Neural progenitor cell (in vitro differentiated cells): ENCODE measurements around the gene SIRPA. TPM values are rescaled to one million over a fixed set of nuclear protein-coding genes. Genes with fewer than 3 reads are reported as not detected.
A peak's percentile ranks its signal among the peaks of the same experiment; 100 is the strongest.

ENCODE experiments used
- DNase-seq: peaks from one replicate; pipeline ENCODE4 v3.0.0-alpha.2; 2016; ENCODE audit warnings: low spot score
- H2AFZ ChIP-seq: fragments of 200-600 bp; sonication (generic); replicated peaks from 2 replicates; pipeline ENCODE4 v1.6.1; 2016; ENCODE audit warnings: antibody characterized with exemption
- H3F3A ChIP-seq: fragments of 200-600 bp; sonication (generic); 2 replicates; pipeline ENCODE4 v1.6.1; 2016; ENCODE audit warnings: antibody characterized with exemption, low read depth
- H3K27ac ChIP-seq: fragments of 200-600 bp; sonication (generic); 2 replicates; pipeline ENCODE4 v1.5.1; 2016; ENCODE audit warnings: mild to moderate bottlenecking
- H3K27me3 ChIP-seq: fragments of 200-600 bp; sonication (generic); 2 replicates; pipeline ENCODE4 v1.6.1; 2016; ENCODE audit warnings: mild to moderate bottlenecking, moderate library complexity
- H3K36me3 ChIP-seq: fragments of 200-600 bp; sonication (generic); 2 replicates; pipeline ENCODE4 v1.5.1; 2016
- H3K4me1 ChIP-seq: fragments of 200-600 bp; sonication (generic); 2 replicates; pipeline ENCODE4 v1.6.1; 2016; ENCODE audit warnings: mixed run types
- H3K4me2 ChIP-seq: fragments of 200-600 bp; sonication (generic); 2 replicates; pipeline ENCODE4 v1.6.1; 2016
- H3K4me3 ChIP-seq: fragments of 200-600 bp; sonication (generic); 2 replicates; pipeline ENCODE4 v1.5.1; 2016
- H3K79me2 ChIP-seq: fragments of 200-600 bp; sonication (generic); 2 replicates; pipeline ENCODE4 v1.6.1; 2016; ENCODE audit warnings: low read depth
- H3K9ac ChIP-seq: fragments of 200-600 bp; sonication (generic); 2 replicates; pipeline ENCODE4 v1.6.1; 2016
- H3K9me3 ChIP-seq: fragments of 200-600 bp; sonication (generic); 2 replicates; pipeline ENCODE4 v1.5.1; 2016; ENCODE audit warnings: low read depth
- H4K20me1 ChIP-seq: fragments of 200-600 bp; sonication (generic); 2 replicates; pipeline ENCODE4 v1.6.1; 2016; ENCODE audit warnings: low read depth
- H3K27ac Mint-ChIP-seq: 3 replicates; pipeline ENCODE4 v1.8.0; 2021; ENCODE audit warnings: mixed read lengths
- H3K27me3 Mint-ChIP-seq: 2 replicates; pipeline ENCODE4 v1.8.0; 2022; ENCODE audit warnings: low read depth, mild to moderate bottlenecking, inconsistent platforms, moderate library complexity, mixed read lengths; ENCODE audit not compliant: insufficient read depth
- H3K36me3 Mint-ChIP-seq: 3 replicates; pipeline ENCODE4 v1.8.0; 2021; ENCODE audit warnings: mixed read lengths
- H3K4me1 Mint-ChIP-seq: 3 replicates; pipeline ENCODE4 v1.8.0; 2021; ENCODE audit warnings: mixed read lengths
- H3K4me3 Mint-ChIP-seq: 3 replicates; pipeline ENCODE4 v1.8.0; 2021; ENCODE audit warnings: mild to moderate bottlenecking, moderate library complexity, mixed read lengths
- H3K9me3 Mint-ChIP-seq: 3 replicates; pipeline ENCODE4 v1.8.0; 2020; ENCODE audit warnings: mixed read lengths
- EZH2 ChIP-seq: fragments of 200-600 bp; sonication (generic); IDR thresholded peaks from 2 replicates; pipeline ENCODE4 v1.6.1; 2017; ENCODE audit warnings: antibody characterized with exemption, mild to moderate bottlenecking, moderate library complexity
- EZH2phosphoT487 ChIP-seq: fragments of 200-600 bp; sonication (generic); IDR thresholded peaks from 2 replicates; pipeline ENCODE4 v1.6.1; 2017; ENCODE audit warnings: antibody characterized with exemption
- total RNA-seq: library from RNA; depleted of rRNA; stranded (reverse); fragments of >200 nt; gene quantifications from 2 replicates; pipeline ENCODE4 v1.2.3, GENCODE V29; 2015; ENCODE audit warnings: low replicate concordance
- TF ChIP-seq, protein P1 (sequence below): fragments of 200-600 bp; sonication (generic); IDR thresholded peaks from 2 replicates; pipeline ENCODE4 v1.5.1; 2017; ENCODE audit warnings: antibody characterized with exemption, mild to moderate bottlenecking

The SIRPA gene
- total RNA-seq, 1 donor from 2014 or later, result 5.1 TPM

DNA sequence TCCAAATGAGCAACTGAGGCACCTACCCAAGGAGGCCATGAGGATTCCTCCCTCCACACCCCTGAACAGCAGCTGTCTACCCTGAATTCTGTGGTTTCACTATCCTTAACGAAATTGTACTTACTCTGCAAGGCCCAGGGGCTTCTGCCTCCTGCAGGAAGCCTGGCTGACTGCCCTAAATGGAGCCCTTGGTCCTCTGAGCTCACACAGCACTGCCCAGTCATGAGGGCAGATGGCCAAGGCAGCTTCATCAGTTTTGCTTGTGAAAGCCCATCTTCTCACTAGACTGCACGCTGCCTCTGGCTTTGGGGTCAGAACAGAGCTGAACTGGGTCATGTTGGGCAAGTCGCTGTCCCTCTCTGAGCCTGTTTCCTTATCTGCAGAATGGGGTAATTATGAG lies 26.4 kb upstream of the SIRPA start:
- Mint-ChIP-seq H3K27ac (no peak overlapping the region), H3K4me1 (peaks cover 14% of the 10 kb centered on the region), H3K27me3 (peaks cover 10% of the 10 kb centered on the region), H3K4me3 (no peak overlapping the region), H3K9me3 (no peaks in the 10 kb centered on the region), H3K36me3 (no peaks in the 10 kb centered on the region)
- no peak overlapping the region for H3K9ac ChIP-seq
- no peak overlapping the region for H2AFZ ChIP-seq
- no peaks in the 10 kb centered on the region for H3K9me3 ChIP-seq
- DNase-seq, result no peak
- no peaks in the 10 kb centered on the region for H3F3A ChIP-seq
- H3K4me2 ChIP-seq, result no peak overlapping the region
- no peaks in the 10 kb centered on the region for H3K79me2 ChIP-seq
- no peak overlapping the region for H3K27ac ChIP-seq
- H3K4me1 ChIP-seq, result no peaks in the 10 kb centered on the region
- H3K27me3 ChIP-seq, result no peaks in the 10 kb centered on the region
- no peaks in the 10 kb centered on the region for H3K36me3 ChIP-seq
- H4K20me1 ChIP-seq, result no peaks in the 10 kb centered on the region
- H3K4me3 ChIP-seq, result no peak overlapping the region
- TF ChIP-seq EZH2phosphoT487, result no peak
- TF ChIP-seq EZH2, result no peak
- TF ChIP-seq, protein P1, sequence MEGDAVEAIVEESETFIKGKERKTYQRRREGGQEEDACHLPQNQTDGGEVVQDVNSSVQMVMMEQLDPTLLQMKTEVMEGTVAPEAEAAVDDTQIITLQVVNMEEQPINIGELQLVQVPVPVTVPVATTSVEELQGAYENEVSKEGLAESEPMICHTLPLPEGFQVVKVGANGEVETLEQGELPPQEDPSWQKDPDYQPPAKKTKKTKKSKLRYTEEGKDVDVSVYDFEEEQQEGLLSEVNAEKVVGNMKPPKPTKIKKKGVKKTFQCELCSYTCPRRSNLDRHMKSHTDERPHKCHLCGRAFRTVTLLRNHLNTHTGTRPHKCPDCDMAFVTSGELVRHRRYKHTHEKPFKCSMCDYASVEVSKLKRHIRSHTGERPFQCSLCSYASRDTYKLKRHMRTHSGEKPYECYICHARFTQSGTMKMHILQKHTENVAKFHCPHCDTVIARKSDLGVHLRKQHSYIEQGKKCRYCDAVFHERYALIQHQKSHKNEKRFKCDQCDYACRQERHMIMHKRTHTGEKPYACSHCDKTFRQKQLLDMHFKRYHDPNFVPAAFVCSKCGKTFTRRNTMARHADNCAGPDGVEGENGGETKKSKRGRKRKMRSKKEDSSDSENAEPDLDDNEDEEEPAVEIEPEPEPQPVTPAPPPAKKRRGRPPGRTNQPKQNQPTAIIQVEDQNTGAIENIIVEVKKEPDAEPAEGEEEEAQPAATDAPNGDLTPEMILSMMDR, result no peak

DNA sequence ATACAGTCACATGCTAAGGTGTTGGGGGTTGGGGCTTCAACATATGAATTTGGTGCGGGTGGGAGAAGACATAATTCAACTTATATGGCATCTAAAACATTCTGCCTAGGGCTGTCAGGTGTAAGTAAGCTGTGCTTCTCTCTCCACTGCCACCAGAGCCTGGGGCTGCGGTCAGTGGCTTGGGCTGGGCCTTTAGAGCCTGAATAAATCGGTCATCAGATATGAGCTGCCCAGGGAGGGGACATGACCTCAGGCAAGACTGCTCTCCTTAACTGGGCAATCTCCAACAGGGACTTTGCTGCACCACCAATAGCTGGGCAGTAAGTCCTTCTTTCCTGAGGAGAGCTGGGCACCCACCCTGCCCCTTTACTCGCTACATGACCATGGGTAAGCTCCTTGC lies 24.9 kb upstream of the SIRPA start:
- Histone ChIP-seq H3K9me3 (no peaks in the 10 kb centered on the region), H3K4me1 (no peaks in the 10 kb centered on the region), H3K27me3 (no peaks in the 10 kb centered on the region), H3K4me3 (no peak overlapping the region), H4K20me1 (no peaks in the 10 kb centered on the region), H3K36me3 (no peaks in the 10 kb centered on the region), H3F3A (no peaks in the 10 kb centered on the region), H3K4me2 (no peak overlapping the region), H3K79me2 (no peaks in the 10 kb centered on the region), H2AFZ (no peak overlapping the region), H3K9ac (no peak overlapping the region), H3K27ac (no peak overlapping the region)
- H3K27ac Mint-ChIP-seq, result no peak overlapping the region
- no peaks in the 10 kb centered on the region for H3K9me3 Mint-ChIP-seq
- H3K27me3 Mint-ChIP-seq, result peaks cover 11% of the 10 kb centered on the region
- no peak overlapping the region for H3K4me3 Mint-ChIP-seq
- no peaks in the 10 kb centered on the region for H3K36me3 Mint-ChIP-seq
- no peak for TF ChIP-seq EZH2
- no peak for TF ChIP-seq EZH2phosphoT487
- TF ChIP-seq, protein P1, result no peak
- peaks cover 27% of the 10 kb centered on the region for H3K4me1 Mint-ChIP-seq
- DNase-seq, result no peak

DNA sequence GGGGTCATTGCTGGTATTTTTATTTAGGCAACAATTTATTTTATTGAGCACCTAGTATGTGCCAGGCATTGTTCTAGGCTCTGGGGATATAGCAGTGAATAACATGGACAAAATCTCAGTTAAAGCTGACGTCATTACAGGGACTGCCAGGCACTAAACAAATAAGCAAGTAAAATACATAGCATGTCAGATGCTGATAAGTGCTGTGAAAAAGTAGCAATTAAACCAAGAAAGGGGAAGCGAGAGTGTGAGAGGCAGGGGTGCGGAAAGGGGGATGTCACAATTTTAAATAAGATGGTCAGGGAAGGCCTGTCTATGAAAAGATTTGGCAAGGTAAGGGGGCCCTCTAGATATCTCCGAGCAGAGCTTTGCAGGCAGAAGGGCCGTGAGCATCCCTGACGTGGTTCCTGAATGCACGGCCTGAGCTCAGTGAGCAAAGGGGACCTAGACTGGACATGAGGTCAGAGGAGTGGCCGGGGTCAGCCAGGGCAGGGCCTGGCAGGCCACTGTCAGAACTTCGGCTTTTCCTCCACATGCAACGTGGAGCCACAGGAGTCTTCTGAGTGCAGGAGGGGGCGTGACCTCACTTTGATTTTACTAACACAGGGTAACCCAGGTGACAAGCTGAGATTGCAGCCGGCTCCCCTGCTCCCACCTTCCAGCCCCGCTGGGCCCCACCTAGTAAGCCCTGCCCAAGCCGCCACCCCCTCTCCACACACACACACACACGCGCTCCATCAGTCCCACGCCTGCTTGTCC lies 24.2 kb upstream of the SIRPA start:
- H3K36me3 Mint-ChIP-seq, result no peaks in the 10 kb centered on the region
- no peak for DNase-seq
- H3K27me3 ChIP-seq, result no peaks in the 10 kb centered on the region
- no peaks in the 10 kb centered on the region for H3K79me2 ChIP-seq
- peak overlapping the region; percentile 57 for H3K4me3 Mint-ChIP-seq
- no peaks in the 10 kb centered on the region for H3K9me3 Mint-ChIP-seq
- no peaks in the 10 kb centered on the region for H3K4me1 ChIP-seq
- no peak overlapping the region for H2AFZ ChIP-seq
- no peak overlapping the region for H3K4me3 ChIP-seq
- peaks cover 16% of the 10 kb centered on the region for H3K27me3 Mint-ChIP-seq
- no peaks in the 10 kb centered on the region for H3F3A ChIP-seq
- H3K36me3 ChIP-seq, result no peaks in the 10 kb centered on the region
- TF ChIP-seq EZH2, result no peak
- TF ChIP-seq EZH2phosphoT487, result no peak
- TF ChIP-seq, protein P1, result no peak
- H3K27ac Mint-ChIP-seq, result no peak overlapping the region
- H3K27ac ChIP-seq, result no peak overlapping the region
- H3K4me2 ChIP-seq, result no peak overlapping the region
- H3K9me3 ChIP-seq, result no peaks in the 10 kb centered on the region
- no peaks in the 10 kb centered on the region for H4K20me1 ChIP-seq
- H3K9ac ChIP-seq, result no peak overlapping the region
- peaks cover 31% of the 10 kb centered on the region for H3K4me1 Mint-ChIP-seq
